HG03196 (cell line): Measurements from ENCODE around the gene PRB2.
"Not testable (repeated sequence)": the region's sequence is repeated elsewhere in the genome, so short reads cannot be mapped to it uniquely, and the experiment has no call there.

Source experiments
- ATAC-seq: cut with Tn5 transposase; IDR thresholded peaks from one replicate; pipeline ENCODE4 v1.9.1; 2021; ENCODE audit not compliant: unreplicated experiment

Gene PRB2

DNA sequence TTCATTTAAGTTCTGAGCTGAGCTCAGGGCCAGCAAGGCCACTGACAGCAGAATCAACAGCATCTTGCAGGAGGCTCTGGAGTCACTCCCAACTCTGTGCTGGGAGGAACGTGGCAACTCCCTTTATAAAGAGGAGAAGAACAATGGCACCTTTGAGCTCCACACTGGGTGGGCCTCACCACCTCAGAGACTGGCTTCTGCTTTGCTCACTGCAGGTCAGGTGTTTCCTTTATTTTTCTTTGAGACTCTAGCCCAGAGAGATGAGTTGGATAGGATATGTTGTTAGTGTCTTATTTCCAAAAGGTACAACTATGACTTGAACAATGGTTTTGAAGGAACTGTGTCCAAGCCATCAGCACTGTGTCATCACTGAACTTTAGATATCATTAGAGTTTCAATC is at the start of gene PRB2:
PRB2 (minus strand) TSS at position 101 of the 400 bp plus-strand sequence; CDS start at position 63, 38 bp downstream.
- ATAC-seq = not testable (repeated sequence)

DNA sequence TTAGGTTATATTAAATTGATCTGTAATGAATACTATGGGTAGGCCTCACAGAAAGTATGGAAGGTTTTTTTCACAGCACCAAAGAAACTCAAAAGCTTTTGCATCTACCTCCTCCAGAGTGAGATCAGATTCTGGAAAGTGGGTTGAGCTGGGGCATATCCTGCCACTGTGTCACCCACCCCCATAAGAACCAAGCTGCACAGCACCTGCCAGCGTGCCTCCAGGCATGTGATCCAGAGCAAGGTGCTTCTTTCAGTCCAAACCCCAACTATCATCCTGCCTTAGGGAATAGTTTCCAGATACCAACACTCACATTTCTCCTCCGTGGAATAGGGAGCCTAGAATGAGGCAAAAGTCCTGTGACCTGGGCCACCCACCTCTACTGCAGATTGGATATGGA is 42.6 kb upstream of the PRB2 start:
- ATAC-seq = no peak

DNA sequence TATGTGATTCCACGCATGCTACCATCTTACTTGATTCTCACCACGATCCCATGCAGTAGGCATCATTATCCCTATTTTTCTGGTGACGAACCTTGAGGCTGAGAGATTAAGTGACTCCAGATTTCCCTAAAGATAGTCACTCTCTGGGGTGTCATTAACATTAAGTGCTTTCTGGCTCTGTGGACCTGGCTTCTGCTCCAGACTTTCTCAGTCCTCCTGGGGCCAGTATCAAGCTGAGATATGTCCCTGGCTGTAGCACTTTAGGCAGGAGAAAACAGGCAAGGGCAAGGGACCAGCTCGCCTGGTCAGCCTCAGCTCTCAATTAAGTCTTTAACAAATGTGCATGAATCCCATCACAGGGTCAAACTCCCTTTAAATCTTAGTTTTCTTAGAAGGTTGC is 38.3 kb upstream of the PRB2 start:
- no peak for ATAC-seq

DNA sequence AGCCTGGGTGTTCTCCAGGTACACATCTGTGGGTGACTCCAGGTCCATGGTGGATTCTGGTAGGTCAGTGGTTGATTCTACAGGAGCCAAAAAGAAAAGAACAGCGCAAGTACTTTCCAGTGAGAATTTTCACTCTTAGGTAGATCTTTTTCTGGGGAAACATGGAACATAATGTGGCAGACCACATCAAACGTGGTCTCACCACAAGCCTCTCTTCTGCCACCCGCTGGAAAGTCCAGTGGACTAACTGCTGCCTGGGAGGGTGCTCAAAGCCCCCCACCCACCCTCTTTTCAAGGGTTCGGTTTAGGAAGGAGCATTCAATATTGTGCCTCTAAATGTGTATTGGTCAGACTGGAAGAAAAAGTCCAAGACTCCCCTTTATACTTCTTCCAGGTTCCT is 36.1 kb upstream of the PRB2 start:
- ATAC-seq = no peak

DNA sequence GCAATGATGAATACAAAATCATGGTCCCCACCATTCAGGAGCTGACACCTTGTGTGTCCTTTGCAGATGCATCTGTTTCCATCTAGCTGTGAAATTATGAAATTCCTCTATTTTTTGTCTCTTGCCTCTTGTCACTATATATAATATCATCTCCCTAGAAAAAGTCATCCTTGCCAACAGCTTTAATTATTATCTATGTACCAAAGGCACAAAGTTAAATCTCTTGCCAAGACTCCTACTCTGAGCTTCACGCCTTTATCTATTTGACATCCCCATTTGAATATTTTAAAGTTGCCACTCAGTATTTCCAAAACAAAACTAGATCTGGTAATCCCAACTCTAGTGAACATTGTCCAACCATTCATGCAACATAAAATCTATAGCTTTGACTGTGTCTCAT is 32.0 kb upstream of the PRB2 start:
- no peak for ATAC-seq

DNA sequence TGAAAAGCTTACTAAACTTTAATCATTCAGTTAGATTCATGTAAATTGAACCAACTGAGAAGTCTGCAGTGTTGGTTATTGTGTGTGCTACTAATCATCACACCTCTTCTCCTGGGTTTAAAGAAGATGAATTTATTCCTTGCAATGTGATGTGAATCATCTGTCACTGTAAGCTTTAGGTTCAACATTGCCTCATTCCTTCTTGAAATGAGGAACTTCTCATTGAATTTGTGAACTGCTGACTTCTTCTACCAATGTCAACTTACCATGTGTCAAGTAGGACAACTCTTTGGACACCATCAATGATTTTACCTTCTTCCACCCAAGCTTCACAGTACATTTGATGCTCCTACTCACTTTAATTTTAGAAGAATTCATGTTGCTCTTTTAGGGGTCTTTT is 17.4 kb upstream of the PRB2 start:
- no peak for ATAC-seq

DNA sequence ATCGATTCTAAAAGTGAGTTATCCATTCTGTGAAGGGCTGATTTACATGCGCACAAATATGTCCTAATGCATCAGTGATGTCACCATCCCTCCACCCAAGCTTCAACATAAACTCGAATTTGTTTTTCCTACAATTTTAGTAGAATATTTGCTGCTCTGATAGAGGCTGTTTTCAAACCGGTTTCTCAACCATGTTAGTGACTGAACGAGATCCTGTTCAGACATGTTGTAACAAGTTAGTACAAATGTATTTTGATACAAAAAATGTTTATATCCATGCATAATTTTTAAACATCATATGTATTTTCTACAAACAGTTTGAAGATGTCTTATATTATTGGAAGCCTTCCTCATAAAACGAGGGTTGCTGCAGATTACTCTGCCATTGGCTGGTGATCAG is 12.7 kb upstream of the PRB2 start:
- ATAC-seq = no peak

DNA sequence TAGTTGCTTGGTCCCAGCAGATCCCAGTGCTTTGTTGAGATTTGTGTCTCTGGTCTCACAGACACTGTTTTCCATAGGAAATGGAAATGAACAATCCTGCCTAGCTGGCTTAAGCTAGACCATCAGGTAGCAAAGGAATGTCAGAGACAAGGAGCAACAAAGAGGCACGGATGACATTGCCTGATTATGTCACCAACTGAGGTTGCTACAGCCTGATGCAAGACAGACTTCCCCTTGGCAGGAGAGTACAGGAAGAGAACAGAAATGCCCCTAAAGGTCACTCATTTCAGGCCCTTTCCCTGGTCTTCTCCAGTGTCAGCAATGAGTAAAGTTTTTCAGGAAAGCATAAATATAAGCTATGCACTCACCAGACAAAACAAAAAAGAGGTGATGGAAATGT is 2.0 kb upstream of the PRB2 start:
- ATAC-seq = no peak

DNA sequence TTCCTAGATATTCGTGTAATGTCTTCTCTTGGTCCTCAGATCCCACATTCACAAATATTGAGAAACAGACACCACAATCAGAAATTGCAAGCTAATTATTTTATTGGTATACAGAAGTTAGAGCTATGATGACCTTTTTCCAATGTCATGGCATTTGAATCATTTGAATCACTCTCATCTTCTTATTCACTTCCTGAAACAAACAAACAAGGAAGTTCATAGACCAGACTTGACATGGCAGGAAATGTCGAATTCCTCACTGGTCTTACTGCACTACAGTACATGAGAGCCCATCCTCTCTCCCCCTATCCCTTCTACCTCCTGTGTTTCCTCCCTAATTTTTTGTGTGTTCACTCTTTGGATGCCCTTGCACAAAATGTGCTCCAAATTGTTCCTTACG is 3.9 kb downstream of the PRB2 start:
- not testable (repeated sequence) for ATAC-seq

DNA sequence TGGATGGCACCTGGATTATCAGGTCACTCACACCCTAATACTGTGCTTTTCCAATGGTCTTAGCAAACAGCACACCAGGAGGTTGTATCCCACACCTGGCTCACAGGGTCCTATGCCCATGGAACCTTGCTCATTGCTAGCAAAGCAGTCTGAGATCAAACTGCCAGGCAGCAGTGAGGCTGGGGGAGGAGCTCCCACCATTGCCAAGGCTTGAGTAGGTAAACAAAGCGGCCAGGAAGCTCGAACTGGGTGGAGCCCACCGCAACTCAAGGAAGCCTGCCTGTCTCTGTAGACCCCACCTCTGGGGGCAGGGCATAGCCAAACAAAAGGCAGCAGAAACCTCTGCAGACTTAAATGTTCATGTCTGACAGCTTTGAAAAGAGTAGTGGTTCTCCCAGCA is 17.9 kb downstream of the PRB2 start:
- ATAC-seq = not testable (repeated sequence)

DNA sequence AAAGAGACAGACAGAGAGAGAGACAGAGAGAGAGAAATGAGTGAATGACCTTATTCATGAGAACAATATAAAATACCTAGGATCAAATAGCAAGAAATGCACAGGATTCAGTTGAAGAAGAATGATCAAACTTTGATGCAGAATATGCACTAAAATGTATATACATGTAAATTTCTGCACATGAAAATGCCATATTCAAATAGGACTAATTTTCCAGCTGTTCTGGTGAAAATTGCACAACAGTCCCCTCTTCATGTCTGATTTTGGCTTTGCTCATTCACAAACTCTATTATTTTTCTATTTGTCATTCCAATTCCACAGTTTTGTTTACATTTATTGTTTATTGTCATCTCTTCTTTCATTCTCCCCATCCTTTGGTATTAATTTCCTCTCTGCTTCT is 34.2 kb downstream of the PRB2 start:
- no peak for ATAC-seq

DNA sequence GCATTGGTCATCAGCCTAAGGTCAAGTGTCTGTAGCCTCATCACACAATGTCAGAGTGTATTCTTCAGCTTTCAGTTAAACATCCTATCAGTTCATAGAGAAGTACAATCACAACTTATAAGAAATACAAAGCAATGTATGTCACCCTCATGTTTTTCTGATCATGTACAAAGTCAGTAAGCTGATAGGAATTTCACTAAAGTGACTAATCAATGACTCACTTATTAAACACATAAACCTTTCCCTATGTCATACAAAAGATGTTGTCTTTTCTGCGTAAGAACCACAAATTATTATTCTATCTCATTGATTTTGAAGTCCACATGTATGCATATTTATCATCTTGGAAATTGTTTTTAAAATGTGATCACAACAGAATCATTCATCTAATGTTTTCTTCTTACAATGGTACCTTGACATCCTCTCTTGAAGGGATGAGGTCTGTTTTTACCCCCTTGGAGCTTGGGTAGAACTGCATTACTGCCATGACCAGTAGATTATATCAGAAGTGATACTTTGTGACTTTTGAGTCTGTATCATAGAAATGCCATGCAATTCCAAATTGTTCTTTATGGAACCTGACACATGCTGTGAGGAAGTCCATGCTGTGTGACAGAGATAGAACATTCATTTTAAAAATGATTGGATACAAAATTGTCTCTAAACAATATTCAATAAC is 35.0 kb downstream of the PRB2 start:
- ATAC-seq = not testable (repeated sequence)

DNA sequence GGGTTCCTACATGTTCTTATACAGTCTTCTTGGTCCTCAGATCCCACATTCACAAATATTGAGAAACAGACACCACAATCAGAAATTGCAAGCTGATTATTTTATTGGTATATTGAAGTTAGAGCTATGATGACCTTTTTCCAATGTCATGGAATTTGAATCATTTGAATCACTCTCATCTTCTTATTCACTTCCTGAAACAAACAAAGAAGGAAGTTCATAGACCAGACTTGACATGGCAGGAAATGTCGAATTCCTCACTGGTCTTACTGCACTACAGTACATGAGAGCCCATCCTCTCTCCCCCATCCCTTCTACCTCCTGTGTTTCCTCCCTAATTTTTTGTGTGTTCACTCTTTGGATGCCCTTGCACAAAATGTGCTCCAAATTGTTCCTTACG is 43.6 kb downstream of the PRB2 start:
- ATAC-seq = not testable (repeated sequence)

DNA sequence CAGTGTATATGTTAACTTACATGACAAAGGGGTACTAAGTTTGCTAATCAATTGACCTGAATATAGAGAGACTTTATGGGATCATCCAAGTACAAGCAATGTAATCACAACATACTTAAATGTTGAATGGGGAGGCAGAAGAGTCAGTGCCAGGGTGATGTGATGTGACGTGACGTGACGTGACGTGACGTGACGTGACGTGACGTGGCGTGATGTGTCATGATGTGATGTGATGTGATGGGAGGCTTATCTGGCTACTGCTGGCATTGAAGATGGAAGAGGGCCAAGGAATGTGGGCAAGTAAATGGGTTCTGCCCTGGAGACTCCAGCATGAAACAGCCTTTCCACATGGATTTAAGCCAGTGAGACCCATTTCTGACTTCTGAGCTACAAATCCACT is 46.9 kb downstream of the PRB2 start:
- ATAC-seq = no peak

DNA sequence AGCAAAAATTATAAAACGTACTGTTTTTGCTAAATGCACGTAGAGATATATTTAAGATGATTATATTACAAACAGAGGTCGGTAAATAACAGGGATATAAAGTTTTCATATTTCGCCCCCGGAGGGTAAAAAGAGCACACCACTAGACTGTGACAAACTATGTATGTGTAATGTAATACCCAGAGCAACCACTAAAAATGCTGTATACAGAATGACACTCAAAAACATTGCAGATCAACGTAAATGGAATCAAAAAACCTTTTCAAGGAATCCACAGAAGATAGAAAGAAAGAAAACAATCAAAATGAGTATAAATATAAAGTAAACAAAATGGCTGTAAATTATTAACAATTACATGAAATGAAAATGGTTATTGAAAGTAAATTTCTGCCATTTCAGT is 47.6 kb downstream of the PRB2 start:
- ATAC-seq = no peak

DNA sequence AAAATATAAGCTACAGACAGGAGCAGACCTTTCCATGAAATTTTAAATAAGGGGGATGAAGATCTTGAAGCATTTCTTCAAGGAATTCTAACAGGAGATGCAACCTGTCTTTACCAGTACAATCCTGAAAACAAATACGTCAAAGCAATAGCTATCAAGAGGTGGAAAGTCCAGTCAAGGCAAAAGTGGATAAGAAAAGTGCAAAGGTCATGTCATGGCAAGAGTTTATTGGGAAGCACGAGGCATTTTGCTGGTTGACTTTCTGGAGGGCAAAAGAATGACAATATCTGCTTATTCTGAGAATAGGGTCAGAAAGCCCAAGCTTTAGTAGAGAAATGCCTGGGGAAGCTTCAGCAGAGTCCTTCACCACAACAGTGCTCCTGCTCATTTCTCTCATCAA is 50.9 kb downstream of the PRB2 start:
- no peak for ATAC-seq
